ENCODE data around the gene CBLN3. TPM values are rescaled to one million over a fixed set of nuclear protein-coding genes. Genes with fewer than 3 reads are reported as not detected.

CBLN3 gene
- total RNA-seq, 3 donors from 2014 or later (not counting 1 experiment from before 2014, with no cell fraction given): 0.75 to 1.5 (median 1.1) TPM

- H3K27me3 ChIP-seq (ENCODE audit: control insufficient read depth, insufficient read depth, low read length): no peaks in the 10 kb centered on the region
These were observed 11.0 kb downstream of the CBLN3 start for GRCh38 chr14:24418492-24418873.

GRCh38 chr14:24417832-24418491, 11.5 kb downstream of the CBLN3 start:
- ATAC-seq (no peak), DNase-seq (no peak)
- Histone ChIP-seq H3K4me3 (ENCODE audit: low read length) (no peak overlapping the region), H3K27ac (ENCODE audit: low read length) (no peak overlapping the region), H3K36me3 (ENCODE audit: control insufficient read depth, insufficient read depth, low read length) (no peaks in the 10 kb centered on the region), H3K4me1 (ENCODE audit: control insufficient read depth, insufficient read depth, low read length) (peaks cover 4% of the 10 kb centered on the region), H3K27me3 (ENCODE audit: control insufficient read depth, insufficient read depth, low read length) (no peaks in the 10 kb centered on the region), H3K9me3 (ENCODE audit: control insufficient read depth, insufficient read depth, low read length) (no peaks in the 10 kb centered on the region)
- TF ChIP-seq CTCF (IDR thresholded peaks at IDR 0.05): no peak
- 86% methylated on average over 6 of the region's 6 CpGs for WGBS (ENCODE audit: insufficient coverage)
- no peak overlapping the region for H3K4me3 Mint-ChIP-seq
- H3K27me3 Mint-ChIP-seq (ENCODE audit: low read depth in 2 of 2): peaks cover 0 to 11% of the 10 kb centered on the region in 2 donors
- no peak overlapping the region for H3K27ac Mint-ChIP-seq
- no peaks in the 10 kb centered on the region for H3K9me3 Mint-ChIP-seq
- intact Hi-C loops (cut with micrococcal nuclease): no loop called here
- no peaks in the 10 kb centered on the region for H3K4me1 Mint-ChIP-seq
- H3K36me3 Mint-ChIP-seq: no peaks in the 10 kb centered on the region

More at GRCh38 chr14:24418492-24418873, 11.0 kb downstream of the CBLN3 start:
- intact Hi-C loops (cut with micrococcal nuclease): no loop called here
- Histone ChIP-seq H3K36me3 (ENCODE audit: control insufficient read depth, insufficient read depth, low read length) (no peaks in the 10 kb centered on the region), H3K27ac (ENCODE audit: low read length) (no peak overlapping the region), H3K4me3 (ENCODE audit: low read length) (no peak overlapping the region), H3K4me1 (ENCODE audit: control insufficient read depth, insufficient read depth, low read length) (peaks cover 5% of the 10 kb centered on the region), H3K9me3 (ENCODE audit: control insufficient read depth, insufficient read depth, low read length) (no peaks in the 10 kb centered on the region)
- Mint-ChIP-seq H3K9me3 (no peaks in the 10 kb centered on the region), H3K4me1 (no peaks in the 10 kb centered on the region), H3K36me3 (no peaks in the 10 kb centered on the region), H3K4me3 (no peak overlapping the region), H3K27ac (no peak overlapping the region), H3K27me3 (ENCODE audit: low read depth in 2 of 2) (peaks cover 0 to 11% of the 10 kb centered on the region in 2 donors)
- no peak for ATAC-seq
- DNase-seq: no peak
- WGBS (ENCODE audit: insufficient coverage): 71% methylated on average over 6 of the region's 6 CpGs
- TF ChIP-seq CTCF (IDR thresholded peaks at IDR 0.05): no peak

- WGBS (ENCODE audit: insufficient coverage): 90% methylated on average over 16 of the region's 16 CpGs
- no peaks in the 10 kb centered on the region for H3K36me3 ChIP-seq (ENCODE audit: control insufficient read depth, insufficient read depth, low read length)
- no peaks in the 10 kb centered on the region for H3K9me3 Mint-ChIP-seq
- H3K4me1 Mint-ChIP-seq: no peaks in the 10 kb centered on the region
- no peaks in the 10 kb centered on the region for H3K9me3 ChIP-seq (ENCODE audit: control insufficient read depth, insufficient read depth, low read length)
- no peaks in the 10 kb centered on the region for H3K36me3 Mint-ChIP-seq
- intact Hi-C loops (cut with micrococcal nuclease): no loop called here
- no peak overlapping the region for H3K4me3 ChIP-seq (ENCODE audit: low read length)
- peaks cover 0 to 11% of the 10 kb centered on the region in 2 donors for H3K27me3 Mint-ChIP-seq (ENCODE audit: low read depth in 2 of 2)
- H3K27ac ChIP-seq (ENCODE audit: low read length): no peak overlapping the region
- no peak for TF ChIP-seq CTCF (IDR thresholded peaks at IDR 0.05)
- H3K27ac Mint-ChIP-seq: no peak overlapping the region
- DNase-seq: no peak
- no peak overlapping the region for H3K4me3 Mint-ChIP-seq
- H3K4me1 ChIP-seq (ENCODE audit: control insufficient read depth, insufficient read depth, low read length): no peaks in the 10 kb centered on the region
- H3K27me3 ChIP-seq (ENCODE audit: control insufficient read depth, insufficient read depth, low read length): no peaks in the 10 kb centered on the region
- no peak for ATAC-seq
These were observed 12.4 kb downstream of the CBLN3 start for GRCh38 chr14:24416932-24417619.
